A172 (cell line): Measurements from ENCODE around the gene TEX47. TPM values are rescaled to one million over a fixed set of nuclear protein-coding genes. Genes with fewer than 3 reads are reported as not detected.

Experiments
- DNase-seq: peaks from one replicate; pipeline ENCODE4 v3.0.0-alpha.2; 2015; ENCODE audit warnings: low spot score
- total RNA-seq: library from RNA; depleted of rRNA; stranded (reverse); fragments of >200 nt; shearing (Covaris generic); gene quantifications from 2 replicates; pipeline ENCODE4 v1.2.3, GENCODE V29; 2014; rRNA removed

TEX47 gene
- total RNA-seq, 1 experiment from 2014 or later = not detected

DNA sequence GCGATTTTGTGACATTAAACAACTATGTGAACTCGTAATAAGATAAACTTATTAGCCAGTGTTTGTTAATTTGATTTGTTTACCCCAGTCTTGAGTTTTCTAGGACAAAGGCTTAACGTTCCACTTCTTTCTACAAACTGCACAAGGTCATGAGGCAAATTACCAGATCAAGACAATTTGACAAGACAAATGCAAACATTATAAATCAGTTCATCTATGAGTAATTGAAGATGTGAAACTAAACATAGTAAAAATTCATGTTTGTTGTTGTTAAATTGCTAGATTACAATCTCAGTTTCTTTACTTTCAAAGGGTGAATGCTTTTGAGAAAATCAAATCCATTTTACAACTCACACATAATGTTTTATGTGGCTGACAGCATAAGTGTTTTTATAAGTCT, 49.4 kb downstream of the TEX47 start:
- DNase-seq = no peak

Other genes with a start within 250 kb of the TEX47 start
- gene ZNF804B, start 36.0 kb downstream of the TEX47 start, total RNA-seq = not detected in 2 replicates